Forelimb muscle (tissue), 1 donor: ENCODE measurements around the gene BCL6. TPM values are rescaled to one million over a fixed set of nuclear protein-coding genes. Genes with fewer than 3 reads are reported as not detected.

Source experiments
- DNase-seq: peaks from one replicate; pipeline ENCODE4 v3.0.0-alpha.2; 2013; ENCODE audit warnings: low read depth
- polyA plus RNA-seq: library from polyadenylated mRNA; unstranded; fragments of 120-200 nt; gene quantifications from one replicate; pipeline ENCODE4 v1.2.1, GENCODE V29; 2013; ENCODE audit not compliant: insufficient read length

The BCL6 gene
- polyA plus RNA-seq, 1 donor = 30.6 TPM

- DNase-seq = no peak
Observed at GRCh38 chr3:187677604-187678003, 67.7 kb downstream of the BCL6 start.

- DNase-seq = no peak
Observed at GRCh38 chr3:187673012-187673411, 72.3 kb downstream of the BCL6 start.

Other genes with a start within 250 kb of the BCL6 start
- gene SST, start 75.1 kb downstream of the BCL6 start, polyA plus RNA-seq = not detected
- gene RTP2, start 42.9 kb downstream of the BCL6 start, polyA plus RNA-seq = not detected